ENCODE data around the gene CFDP1. TPM values are rescaled to one million over a fixed set of nuclear protein-coding genes. Genes with fewer than 3 reads are reported as not detected.
A peak's percentile ranks its signal among the peaks of the same experiment; 100 is the strongest.

CFDP1 gene
- total and polyA plus RNA-seq, 2 donors (not counting 1 experiment from before 2014, with no cell fraction given): 6.3 to 42.8 TPM

DNA sequence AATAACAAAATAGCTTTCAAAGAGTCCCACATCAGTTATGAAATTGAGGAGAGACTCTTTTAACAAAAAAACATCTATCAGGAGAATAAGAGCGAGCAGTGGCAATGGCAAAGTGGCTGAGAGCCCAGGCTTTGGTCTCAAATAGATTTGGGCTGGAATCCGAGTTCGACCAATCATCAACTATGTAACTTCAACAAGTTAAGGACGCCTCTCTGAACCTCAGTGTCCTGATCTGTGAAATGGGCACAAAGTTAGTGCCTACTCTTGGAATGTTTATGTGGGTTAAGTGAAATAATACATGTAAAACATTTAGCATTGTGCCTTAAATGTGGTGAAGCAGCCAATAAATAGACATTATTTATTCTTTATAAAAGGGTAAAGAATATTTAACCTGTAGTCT lies 45.4 kb downstream of the CFDP1 start:
- no peaks in the 10 kb centered on the region for H3K79me2 ChIP-seq (ENCODE audit: control insufficient read depth, insufficient read depth, low read length)
- peaks cover 4 to 16% of the 10 kb centered on the region in 2 experiments for H3K36me3 ChIP-seq (replicated peaks in 1 of 2; ENCODE audit: control extremely low read depth in 1 of 2, control insufficient read depth in 1 of 2, extremely low read depth in 1 of 2, insufficient read depth in 2 of 2, low read length in 1 of 2)
- Mint-ChIP-seq H3K27ac (no peak overlapping the region), H3K9me3 (ENCODE audit: insufficient read depth) (no peaks in the 10 kb centered on the region), H3K4me3 (no peak overlapping the region), H3K4me1 (no peaks in the 10 kb centered on the region), H3K27me3 (peaks cover 24% of the 10 kb centered on the region)
- TF ChIP-seq, protein P1, sequence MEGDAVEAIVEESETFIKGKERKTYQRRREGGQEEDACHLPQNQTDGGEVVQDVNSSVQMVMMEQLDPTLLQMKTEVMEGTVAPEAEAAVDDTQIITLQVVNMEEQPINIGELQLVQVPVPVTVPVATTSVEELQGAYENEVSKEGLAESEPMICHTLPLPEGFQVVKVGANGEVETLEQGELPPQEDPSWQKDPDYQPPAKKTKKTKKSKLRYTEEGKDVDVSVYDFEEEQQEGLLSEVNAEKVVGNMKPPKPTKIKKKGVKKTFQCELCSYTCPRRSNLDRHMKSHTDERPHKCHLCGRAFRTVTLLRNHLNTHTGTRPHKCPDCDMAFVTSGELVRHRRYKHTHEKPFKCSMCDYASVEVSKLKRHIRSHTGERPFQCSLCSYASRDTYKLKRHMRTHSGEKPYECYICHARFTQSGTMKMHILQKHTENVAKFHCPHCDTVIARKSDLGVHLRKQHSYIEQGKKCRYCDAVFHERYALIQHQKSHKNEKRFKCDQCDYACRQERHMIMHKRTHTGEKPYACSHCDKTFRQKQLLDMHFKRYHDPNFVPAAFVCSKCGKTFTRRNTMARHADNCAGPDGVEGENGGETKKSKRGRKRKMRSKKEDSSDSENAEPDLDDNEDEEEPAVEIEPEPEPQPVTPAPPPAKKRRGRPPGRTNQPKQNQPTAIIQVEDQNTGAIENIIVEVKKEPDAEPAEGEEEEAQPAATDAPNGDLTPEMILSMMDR (IDR thresholded peaks at IDR 0.05): no peak
- H3K27ac ChIP-seq (ENCODE audit: low read length in 2 of 2): no peak overlapping the region
- H3K9ac ChIP-seq (ENCODE audit: low read length): no peak overlapping the region
- H3K9me3 ChIP-seq (ENCODE audit: control extremely low read depth in 1 of 3, control insufficient read depth in 2 of 3, insufficient read depth in 1 of 3, low read length in 2 of 3): no peaks in the 10 kb centered on the region
- H3K4me1 ChIP-seq (ENCODE audit: control insufficient read depth in 2 of 2, insufficient read depth in 2 of 2, low read length in 2 of 2): peaks cover 0 to 1% of the 10 kb centered on the region in 2 donors
- intact Hi-C loops (cut with micrococcal nuclease): loop anchor here (10.0 kb wide), 1 partner anchor 683 kb away; the partner anchor contains the start of gene MLKL
- no peak overlapping the region for H2AFZ ChIP-seq (ENCODE audit: insufficient read depth, low read depth, low read length, poor library complexity, severe bottlenecking)
- POLR2A ChIA-PET: no interaction called here
- H4K20me1 ChIP-seq (ENCODE audit: control insufficient read depth, insufficient read depth, low read length, poor library complexity, severe bottlenecking): peaks cover 45% of the 10 kb centered on the region
- CTCF ChIA-PET: interaction anchor here (0.8 to 3.6 kb wide), 7 partner anchors 10 to 198 kb away, joined by 3 to 109 read pairs (median 3); partner anchors contain the start of gene CFDP1
- no peak overlapping the region for H3K4me3 ChIP-seq (ENCODE audit: control extremely low read depth in 1 of 5, extremely low read depth in 1 of 5, insufficient read depth in 1 of 5, low read depth in 2 of 5, low read length in 4 of 5)
- no CpG with 5 or more reads among the region's 4 CpGs for WGBS (ENCODE audit: insufficient coverage)
- H3K4me2 ChIP-seq (replicated peaks; ENCODE audit: low read depth, low read length, poor library complexity, severe bottlenecking): no peak overlapping the region
- ATAC-seq (ENCODE audit: low read depth) (no peak), DNase-seq (no peak)
- peaks cover 0 to 27% (median 19%) of the 10 kb centered on the region in 4 experiments for H3K27me3 ChIP-seq (replicated peaks in 1 of 4; ENCODE audit: control extremely low read depth in 1 of 4, control insufficient read depth in 3 of 4, insufficient read depth in 4 of 4, low read length in 3 of 4)

GRCh38 chr16:75385507-75386152 lies 47.7 kb downstream of the CFDP1 start:
- ChIA-PET POLR2A (interaction anchor here (0.8 kb wide), 1 partner anchor 152 kb away, joined by 3 read pairs; no protein-coding TSS in a partner anchor), CTCF (interaction anchor here (0.5 to 3.6 kb wide), 25 partner anchors 8 to 401 kb away, joined by 3 to 109 read pairs (median 4); partner anchors contain the start of gene WDR59)
- no CpG with 5 or more reads among the region's 5 CpGs for WGBS (ENCODE audit: insufficient coverage)
- peak; percentile 74 for DNase-seq
- no peak for TF ChIP-seq EZH2 (IDR thresholded peaks at IDR 0.05; ENCODE audit: borderline replicate concordance, insufficient read depth, low read depth, low read length, poor library complexity, severe bottlenecking)
- TF ChIP-seq, protein P1 (IDR thresholded peaks at IDR 0.05): peak; percentile 83
- Mint-ChIP-seq H3K9me3 (ENCODE audit: insufficient read depth) (no peaks in the 10 kb centered on the region), H3K27ac (no peak overlapping the region), H3K4me1 (peaks cover 8% of the 10 kb centered on the region), H3K27me3 (peaks cover 37% of the 10 kb centered on the region), H3K4me3 (no peak overlapping the region)
- ATAC-seq (ENCODE audit: low read depth): peak; percentile 39
- Histone ChIP-seq H3K9ac (ENCODE audit: low read length) (no peak overlapping the region), H3K36me3 (replicated peaks in 1 of 2; ENCODE audit: control extremely low read depth in 1 of 2, control insufficient read depth in 1 of 2, extremely low read depth in 1 of 2, insufficient read depth in 2 of 2, low read length in 1 of 2) (peaks cover 0 to 4% of the 10 kb centered on the region in 2 experiments), H3K27me3 (replicated peaks in 1 of 4; ENCODE audit: control extremely low read depth in 1 of 4, control insufficient read depth in 3 of 4, insufficient read depth in 4 of 4, low read length in 3 of 4) (peaks cover 4 to 40% (median 35%) of the 10 kb centered on the region in 4 experiments), H3K4me2 (replicated peaks; ENCODE audit: low read depth, low read length, poor library complexity, severe bottlenecking) (no peak overlapping the region), H3K4me1 (ENCODE audit: control insufficient read depth in 2 of 2, insufficient read depth in 2 of 2, low read length in 2 of 2) (peaks cover 10 to 17% of the 10 kb centered on the region in 2 donors), H3K79me2 (ENCODE audit: control insufficient read depth, insufficient read depth, low read length) (no peaks in the 10 kb centered on the region), H3K9me3 (ENCODE audit: control extremely low read depth in 1 of 3, control insufficient read depth in 2 of 3, insufficient read depth in 1 of 3, low read length in 2 of 3) (no peaks in the 10 kb centered on the region), H4K20me1 (ENCODE audit: control insufficient read depth, insufficient read depth, low read length, poor library complexity, severe bottlenecking) (peaks cover 63% of the 10 kb centered on the region), H2AFZ (ENCODE audit: insufficient read depth, low read depth, low read length, poor library complexity, severe bottlenecking) (no peak overlapping the region), H3K4me3 (ENCODE audit: control extremely low read depth in 1 of 5, extremely low read depth in 1 of 5, insufficient read depth in 1 of 5, low read depth in 2 of 5, low read length in 4 of 5) (no peak overlapping the region), H3K27ac (ENCODE audit: low read length in 2 of 2) (no peak overlapping the region)
- intact Hi-C loops (cut with micrococcal nuclease): loop anchor here (1.0 to 10.0 kb wide), 3 partner anchors 151 to 681 kb away; partner anchors contain the start of gene MLKL

Measured in B cell (primary cell).